NCI-H524 treated with DMSO at 0.1 percent for 48 hours (cell line): Measurements from ENCODE around the gene BICDL2.
"Not testable (repeated sequence)": the region's sequence is repeated elsewhere in the genome, so short reads cannot be mapped to it uniquely, and the experiment has no call there.

ENCODE experiments used
- DNase-seq: peaks from one replicate; lab custom pipeline; 2025; lab: John Stamatoyannopoulos, UW

BICDL2 gene, protein sequence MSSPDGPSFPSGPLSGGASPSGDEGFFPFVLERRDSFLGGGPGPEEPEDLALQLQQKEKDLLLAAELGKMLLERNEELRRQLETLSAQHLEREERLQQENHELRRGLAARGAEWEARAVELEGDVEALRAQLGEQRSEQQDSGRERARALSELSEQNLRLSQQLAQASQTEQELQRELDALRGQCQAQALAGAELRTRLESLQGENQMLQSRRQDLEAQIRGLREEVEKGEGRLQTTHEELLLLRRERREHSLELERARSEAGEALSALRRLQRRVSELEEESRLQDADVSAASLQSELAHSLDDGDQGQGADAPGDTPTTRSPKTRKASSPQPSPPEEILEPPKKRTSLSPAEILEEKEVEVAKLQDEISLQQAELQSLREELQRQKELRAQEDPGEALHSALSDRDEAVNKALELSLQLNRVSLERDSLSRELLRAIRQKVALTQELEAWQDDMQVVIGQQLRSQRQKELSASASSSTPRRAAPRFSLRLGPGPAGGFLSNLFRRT

DNA sequence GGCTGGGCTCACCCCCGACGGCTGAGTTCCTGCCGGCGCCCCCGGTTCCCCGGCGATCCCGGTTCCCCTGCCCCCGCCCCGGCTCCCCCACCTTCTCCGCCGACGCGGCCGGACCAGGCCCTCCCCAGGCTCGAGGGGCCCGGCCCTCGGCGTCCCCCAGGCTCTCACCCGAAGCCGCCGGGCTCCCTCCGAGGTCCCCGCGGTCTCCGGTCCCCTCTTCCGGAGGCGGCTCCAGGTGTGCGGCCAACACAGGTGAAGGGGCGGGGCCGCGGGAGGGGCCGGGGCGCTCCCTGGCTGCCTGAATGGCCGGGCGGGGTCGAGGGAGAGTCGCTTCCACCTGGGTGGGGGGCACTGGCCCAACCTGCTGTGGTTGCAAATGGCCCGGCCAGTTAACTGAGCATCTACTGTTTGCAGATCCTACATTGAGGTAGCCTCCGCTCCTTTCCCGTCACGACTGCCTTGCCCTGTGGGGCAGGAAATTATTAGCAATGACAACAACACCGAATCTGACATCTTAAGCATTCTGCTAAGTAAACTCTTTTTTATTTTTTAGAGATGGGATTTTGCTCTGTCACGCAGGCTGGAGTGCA, at the start of gene BICDL2:
BICDL2 (minus strand) TSS at position 219 of the 590 bp plus-strand sequence. CDS start 1,448 bp downstream, outside the sequence.
- no peak for DNase-seq

DNA sequence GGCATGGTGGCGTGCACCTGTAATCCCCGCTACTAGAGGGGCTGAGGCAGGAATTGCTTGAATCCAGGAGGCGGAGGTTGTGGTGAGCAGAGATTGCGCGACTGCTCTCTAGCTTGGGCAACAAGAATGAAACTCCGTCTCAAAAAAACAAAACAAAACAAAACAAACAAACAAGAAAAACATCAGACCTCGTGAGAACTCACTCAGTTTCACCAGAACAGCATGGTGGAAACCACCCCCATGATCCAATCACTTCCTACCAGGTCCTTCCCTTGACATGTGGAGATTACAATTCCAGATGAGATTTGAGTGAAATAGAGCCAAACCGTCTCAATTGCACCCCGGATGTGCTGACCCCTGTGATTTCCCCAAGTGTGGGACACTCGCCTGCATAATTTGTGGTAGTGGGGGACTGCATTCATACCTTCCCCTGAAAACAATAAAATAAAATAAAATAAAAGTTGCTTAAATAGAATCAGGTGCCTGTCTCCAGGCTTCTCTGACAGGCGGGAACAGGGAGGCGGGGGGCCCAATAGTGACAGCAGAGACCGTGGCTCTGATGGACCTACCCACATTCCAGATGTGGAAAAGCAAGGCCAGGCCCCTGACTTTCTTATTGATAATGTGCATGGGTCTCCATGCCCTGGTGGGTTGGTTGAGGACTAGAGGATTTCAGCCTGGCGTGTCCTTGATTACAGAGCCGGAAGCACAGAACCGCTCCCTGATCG, 49.3 kb upstream of the BICDL2 start:
- no peak for DNase-seq

DNA sequence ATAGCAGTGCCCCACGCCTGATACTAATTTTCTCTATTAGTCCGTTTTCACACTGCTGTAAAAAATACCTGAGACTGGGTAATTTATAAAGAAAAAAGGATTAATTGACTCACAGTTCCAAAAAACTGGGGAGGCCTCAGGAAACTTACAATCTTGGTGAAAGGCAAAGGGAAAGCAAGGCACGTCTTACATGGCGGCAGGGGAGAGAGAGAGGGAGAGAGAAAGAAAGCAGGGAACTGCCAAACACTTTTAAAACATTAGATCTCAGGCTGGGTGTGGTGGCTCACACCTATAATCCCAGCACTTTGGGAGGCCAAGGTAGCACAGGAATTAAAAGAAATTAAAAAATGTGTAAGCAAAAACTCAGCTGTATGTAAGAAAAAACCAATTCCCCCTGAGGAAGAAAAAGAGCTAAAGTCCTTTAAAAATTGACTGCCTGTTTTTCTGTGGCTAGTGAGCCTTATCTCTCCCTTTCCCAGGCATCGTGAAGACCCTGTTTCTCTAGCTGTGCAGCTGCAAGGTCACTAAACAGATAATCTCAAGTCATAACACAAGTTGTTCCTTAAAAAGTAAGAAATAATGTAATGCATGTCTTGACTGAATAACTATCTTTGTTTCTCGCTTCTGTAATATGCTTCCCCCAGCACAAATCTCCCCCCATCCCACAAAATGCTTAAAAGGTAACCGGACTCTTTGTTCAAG, 48.4 kb upstream of the BICDL2 start:
- no peak for DNase-seq

DNA sequence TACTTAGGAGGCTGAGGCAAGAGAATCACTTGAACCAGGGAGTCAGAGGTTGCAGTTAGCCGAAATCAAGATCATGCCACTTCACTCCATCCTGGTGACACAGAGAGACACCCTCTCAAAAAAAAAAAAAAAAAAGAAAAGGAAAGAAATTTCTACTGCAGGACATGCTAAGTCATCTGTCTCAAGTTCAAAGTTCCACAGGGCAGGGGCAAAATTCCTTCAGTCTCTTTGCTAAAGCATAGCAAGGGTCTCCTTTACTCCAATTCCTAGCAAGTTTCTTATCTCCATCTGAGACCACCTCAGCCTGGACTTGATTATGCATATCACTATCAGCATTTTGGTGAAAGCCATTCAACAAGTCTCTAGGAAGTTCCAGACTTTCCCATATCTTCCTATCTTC, 47.7 kb upstream of the BICDL2 start:
- no peak for DNase-seq

DNA sequence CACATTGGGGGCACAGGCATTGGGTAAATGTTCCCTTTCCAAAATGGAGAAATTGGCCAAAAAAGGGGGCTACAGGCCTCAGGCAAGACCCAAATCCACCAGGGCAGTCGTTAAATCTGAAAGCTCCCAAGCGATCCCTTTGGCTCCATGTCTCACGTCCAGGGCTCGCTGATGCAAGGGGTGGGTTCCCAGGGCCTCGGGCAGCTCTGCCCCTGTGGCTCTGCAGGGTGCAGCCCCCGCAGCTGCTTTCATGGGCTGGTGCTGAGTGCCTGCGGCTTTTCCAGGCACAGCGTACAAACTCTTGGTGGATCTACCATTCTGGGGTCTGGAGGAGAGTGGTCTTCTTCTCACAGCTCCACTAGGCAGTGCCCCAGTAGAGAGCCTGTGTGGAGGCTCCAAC, 46.7 kb upstream of the BICDL2 start:
- not testable (repeated sequence) for DNase-seq

DNA sequence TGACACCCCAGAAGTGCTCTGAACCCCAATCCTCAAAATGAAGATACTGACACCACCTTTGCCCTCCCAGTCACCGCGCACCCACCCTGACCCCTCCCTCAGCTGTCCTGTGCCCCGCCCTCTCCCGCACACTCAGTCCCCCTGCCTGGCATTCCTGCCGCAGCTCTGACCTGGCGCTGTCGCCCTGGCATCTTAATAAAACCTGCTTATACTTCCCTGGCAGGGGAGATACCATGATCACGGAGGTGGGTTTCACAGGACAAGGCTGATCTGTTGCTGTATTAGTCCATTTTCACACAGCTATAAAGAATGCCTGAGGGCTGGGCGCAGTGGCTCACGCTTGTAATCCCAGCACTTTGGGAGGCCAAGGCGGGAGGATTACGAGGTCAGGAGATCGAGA, 45.2 kb upstream of the BICDL2 start:
- not testable (repeated sequence) for DNase-seq

DNA sequence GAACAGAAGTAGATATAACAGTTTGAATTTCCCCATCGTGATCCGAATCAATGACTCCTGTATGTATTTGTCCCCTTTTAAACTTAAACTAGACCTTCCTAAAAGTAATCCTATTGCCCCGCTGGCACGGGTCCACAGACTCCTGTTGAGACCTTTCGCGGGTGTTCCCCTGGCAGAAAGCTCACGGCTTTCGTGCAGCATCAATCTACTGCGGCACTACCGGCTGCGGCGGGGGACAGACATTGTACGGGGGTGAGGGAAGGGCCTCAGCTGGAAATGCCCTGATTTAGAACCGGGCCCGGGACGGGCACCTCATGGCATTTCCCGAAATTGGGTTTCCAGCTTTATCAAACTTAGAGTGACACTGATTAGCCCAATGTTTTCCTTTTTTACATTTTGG, 43.3 kb upstream of the BICDL2 start:
- DNase-seq: no peak

DNA sequence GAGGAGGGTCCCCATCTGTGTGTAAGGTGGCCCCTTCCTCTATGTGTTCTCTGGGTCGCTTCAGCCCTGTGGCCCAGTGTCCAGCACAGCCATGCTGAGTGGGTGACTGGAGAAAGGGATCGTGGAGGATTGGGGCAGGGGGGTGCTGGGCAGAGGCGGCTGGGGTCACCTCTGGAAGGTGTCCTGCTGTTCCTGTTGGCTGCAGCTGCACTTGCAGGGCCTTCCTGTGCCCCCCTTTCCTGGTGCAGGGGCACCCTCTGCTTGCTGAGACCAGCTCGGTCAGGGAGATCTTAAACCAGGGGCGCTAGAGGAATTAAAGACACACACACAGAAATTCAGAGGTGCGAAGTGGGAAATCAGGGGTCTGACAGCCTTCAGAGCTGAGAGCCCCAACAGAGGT, 39.8 kb upstream of the BICDL2 start:
- no peak for DNase-seq

DNA sequence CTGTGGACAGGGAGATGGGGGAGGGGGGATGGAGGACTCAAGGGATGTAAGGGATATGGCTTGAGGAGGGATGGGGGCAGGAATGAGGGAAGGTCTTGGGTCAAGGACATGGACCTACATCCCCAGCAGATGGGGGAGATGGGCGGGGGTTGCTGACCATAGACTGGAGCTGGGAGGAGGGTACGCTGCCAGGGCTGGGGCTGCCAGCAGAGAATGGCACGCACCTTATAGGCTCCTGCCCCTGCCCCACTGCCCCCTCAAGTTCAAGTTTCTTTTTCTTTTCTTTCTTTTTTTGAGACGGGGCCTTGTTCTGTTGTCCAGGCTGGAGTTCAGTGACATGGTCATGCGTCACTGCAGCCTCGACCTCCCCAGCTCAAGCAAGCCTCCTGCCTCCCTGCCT, 39.2 kb upstream of the BICDL2 start:
- DNase-seq: not testable (repeated sequence)

DNA sequence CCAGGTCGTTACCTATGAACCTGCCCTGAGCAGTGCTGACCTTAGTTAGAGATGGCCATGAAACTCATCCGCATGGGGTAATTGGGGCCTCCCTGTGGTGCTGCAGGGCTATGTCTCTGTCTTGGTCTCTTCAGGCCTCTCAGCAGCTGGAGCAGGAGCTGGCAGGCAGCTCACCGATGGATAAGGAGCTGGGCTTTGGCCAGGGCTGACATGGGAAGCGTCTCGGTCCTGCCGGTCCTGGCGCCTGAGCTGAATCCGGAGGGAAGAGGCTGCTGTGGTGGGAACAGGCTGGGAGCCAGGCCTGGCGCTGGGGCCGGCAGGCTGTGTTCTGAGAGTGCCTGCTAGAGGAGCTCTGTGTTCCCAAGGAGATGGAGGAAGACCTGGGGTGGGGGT, 38.8 kb upstream of the BICDL2 start:
- no peak for DNase-seq

DNA sequence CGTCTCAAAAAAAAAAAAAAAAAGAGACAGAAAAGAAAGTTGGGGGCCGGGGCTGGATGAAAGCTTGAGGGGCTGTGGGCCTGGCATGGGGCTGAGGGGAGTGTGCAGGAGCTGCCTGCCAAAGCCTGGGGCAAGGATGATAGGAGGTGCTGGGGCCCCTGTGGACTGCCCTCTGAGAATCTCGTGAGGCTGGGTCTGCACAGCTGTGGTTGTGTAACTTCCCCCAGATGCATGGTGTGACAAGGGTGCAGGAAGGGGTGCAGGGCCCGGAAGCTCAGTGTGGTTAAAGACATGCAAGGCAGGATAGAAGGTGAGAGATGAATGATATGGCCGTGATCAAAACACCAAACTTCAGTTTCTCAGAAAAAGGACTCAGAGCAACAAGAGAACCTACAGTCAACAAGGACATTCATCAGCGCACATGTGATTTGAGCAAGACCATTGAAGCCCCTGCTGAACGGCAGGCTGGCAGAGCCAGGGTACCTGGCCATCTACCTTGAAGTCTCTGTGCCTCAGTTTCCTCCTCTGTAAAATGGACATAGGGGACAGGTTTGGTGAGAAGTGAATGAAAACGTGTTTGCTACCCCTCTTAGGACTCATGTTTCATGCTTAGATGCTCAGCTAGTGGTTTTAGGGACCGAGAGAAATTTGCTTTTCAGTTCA, 38.2 kb upstream of the BICDL2 start:
- no peak for DNase-seq

DNA sequence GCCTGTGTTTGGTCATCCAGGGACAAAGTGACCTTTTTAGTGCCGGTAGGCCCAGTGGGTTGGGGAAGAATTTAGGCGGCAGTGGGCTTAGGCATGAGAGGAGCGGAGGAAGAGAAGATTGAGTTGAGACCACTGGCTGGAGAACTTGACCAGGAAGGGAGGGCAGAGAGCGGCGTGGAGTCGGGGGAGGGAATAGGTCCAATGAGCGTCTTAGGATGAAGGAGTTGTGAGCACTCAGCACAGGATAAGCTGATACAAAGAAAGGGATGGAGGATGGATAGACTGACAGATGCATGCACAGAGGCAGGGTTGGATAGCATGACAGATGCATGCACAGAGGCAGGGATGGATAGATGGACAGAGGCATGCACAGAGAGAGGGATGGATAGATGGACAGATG, 36.7 kb upstream of the BICDL2 start:
- no peak for DNase-seq

DNA sequence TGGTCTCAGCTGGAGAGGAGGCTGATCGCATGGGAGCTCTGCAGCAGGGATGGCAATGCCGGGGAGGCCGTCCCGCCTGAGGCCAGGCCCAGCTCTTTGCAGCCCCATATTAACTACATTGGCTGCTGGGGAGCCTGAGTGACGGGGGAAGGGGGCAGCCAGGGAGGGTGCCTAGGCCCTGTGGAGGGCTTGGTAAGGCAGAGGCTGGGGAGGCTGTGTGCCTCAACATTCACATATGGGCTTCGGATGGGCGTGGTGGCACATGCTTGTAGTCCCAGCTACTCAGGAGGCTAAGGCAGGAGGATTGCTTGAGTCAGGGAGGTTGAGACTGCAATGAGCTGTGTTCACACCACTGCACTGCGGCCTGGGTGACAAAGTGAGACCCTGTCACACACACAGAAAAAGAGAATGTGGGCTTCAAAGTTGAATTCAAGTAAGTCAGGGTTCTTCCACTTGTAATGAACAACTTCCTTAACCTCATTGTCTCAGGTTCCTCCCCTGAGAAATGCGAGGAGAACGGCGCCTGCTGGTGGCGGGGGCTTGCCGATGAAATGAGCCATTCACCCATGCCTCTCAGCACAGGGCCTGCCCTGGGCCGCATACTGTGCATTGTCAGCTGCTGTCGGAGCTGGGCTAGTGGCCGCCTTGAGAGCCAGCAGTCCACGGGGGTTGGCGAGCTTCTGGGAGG, 36.0 kb upstream of the BICDL2 start:
- not testable (repeated sequence) for DNase-seq

DNA sequence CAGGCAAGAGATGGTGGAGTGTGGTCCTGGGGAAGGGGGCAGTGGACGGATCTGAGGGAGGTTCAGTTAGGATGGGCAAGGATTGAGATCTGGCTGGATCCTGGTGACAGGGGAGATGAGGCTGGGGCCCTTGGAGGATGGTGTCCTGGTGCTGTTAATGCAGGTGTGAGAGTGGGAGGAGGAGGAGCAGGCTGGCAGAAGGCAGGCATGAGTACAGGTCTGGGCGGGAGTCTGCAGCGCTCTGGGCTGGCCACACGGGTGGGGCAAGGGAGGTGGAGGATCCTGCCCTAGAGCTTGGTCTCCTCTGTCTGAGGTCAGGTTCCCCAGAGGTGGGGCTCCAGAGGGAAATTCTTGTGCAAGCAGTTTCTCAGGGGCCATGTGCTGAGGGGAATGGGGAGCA, 35.4 kb upstream of the BICDL2 start:
- not testable (repeated sequence) for DNase-seq

DNA sequence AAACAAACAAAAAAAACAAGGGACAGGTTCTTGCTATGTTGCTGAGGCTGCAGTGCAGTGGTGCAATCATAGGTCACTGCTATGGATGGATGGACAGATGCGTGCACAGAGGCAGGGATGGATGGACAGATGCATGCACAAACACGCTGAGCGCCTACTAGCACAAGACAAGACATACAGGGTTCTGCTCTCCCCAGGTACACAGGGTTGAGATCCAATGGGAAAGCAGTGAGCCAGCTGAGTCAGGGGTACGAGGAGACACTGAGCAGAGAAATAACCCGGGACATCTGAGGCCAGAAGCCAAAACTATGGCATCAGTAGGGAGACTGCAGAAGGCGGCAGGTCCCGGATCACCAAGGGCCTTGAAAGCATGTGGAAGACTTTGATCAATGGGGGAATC, 34.9 kb upstream of the BICDL2 start:
- no peak for DNase-seq

DNA sequence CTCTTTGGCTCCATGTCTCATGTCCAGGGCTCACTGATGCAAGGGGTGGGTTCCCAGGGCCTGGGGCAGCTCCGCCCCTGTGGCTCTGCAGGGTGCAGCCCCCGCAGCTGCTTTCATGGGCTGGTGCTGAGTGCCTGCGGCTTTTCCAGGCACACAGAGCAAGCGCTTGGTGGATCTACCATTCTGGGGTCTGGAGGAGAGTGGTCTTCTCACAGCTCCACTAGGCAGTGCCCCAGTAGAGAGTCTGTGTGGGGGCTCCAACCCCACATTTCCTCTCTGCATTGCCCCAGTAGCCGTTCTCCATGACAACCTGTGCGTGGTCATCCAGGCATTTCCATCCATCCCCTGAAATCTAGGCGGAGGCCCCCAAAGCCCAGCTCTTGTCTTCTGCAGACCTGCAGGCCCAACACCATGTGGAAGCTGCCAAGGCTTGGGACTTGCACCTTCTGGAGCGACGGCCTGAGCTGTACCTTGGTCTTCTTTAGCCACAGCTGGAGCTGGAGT, 33.9 kb upstream of the BICDL2 start:
- DNase-seq: no peak

DNA sequence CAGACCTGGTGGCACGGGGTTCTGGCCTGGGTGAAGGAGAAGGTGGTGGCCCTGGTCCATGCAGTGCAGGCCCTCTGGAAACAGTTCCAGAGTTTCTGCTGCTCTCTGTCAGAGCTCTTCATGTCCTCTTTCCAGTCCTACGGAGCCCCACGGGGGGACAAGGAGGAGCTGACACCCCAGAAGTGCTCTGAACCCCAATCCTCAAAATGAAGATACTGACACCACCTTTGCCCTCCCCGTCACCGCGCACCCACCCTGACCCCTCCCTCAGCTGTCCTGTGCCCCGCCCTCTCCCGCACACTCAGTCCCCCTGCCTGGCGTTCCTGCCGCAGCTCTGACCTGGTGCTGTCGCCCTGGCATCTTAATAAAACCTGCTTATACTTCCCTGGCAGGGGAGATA, 32.4 kb upstream of the BICDL2 start:
- DNase-seq: not testable (repeated sequence)

DNA sequence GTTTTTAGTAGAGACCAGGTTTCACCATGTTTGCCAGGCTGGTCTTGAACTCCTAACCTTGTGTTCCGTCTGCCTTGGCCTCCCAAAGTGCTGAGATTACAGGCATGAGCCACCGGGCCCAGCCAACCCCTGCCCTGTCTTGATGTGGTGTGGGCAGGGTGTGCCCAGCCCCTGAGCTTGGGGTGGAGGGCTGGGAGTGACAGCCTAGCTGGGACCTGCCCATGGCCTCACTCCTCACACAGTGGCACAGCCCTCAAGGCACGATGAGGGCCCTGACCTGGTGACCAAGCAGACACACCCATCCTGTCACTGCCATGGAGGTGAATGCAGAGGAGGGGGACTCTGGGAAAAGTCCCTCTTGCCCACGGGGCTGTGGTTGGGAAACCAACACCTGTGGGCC, 31.7 kb upstream of the BICDL2 start:
- DNase-seq: no peak

DNA sequence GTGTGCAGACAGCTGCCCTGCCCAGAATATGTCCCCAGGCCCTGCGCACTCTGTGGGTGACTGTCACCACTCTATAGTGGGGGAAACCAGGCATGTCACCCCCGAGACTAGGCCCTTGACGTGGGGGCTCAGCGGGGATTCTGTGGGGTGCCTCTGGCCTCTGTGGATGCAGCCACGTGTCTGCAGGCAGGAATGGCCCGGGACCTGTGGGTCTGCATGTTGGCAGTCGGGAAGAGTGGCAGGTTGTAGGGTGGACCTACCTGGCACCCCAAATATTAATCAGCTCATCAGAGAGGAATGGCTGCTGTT, 29.6 kb upstream of the BICDL2 start:
- no peak for DNase-seq

DNA sequence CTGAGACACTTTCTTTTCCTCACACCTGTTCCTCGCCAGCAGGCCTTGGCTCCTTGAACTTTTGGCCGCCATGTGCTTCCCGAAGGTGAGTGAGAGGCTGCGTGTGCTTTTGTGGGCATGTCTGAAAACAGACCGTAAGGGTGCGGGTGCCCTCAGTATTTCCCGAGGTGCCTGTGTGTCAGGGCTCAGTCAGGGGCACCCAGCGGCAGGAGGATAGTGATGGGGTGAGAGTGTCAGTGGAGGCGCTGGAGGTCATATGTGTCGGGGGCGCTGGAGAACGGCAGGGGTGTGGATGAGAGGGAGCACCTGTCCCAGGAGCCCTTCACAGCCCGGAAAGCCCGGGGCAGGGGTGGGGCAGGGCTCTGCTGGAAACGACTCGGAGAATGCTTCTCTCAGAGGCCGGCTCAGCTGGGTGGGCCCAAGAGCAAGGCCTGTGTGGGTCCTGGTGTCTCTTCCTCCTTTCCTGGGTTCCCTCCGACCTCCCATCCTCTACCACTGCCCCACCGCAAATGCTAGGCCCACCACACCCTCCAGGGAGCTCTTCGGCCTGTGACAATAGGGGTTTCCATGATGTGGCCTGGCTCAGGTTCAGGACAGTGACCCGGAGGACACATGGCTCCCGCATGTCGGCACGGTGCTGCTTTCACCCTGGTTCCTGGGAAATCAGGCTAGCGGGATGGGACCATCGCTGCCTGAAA, 29.1 kb upstream of the BICDL2 start:
- DNase-seq: no peak
